ENCODE measurements around the gene CARS2.
A peak's percentile ranks its signal among the peaks of the same experiment; 100 is the strongest.

The CARS2 gene

GRCh38 chr13:110715395-110716246 lies 9.7 kb upstream of the CARS2 start:
- H3K9me3 ChIP-seq (ENCODE audit: insufficient read depth, low read length), result no peaks in the 10 kb centered on the region
- peaks cover 5% of the 10 kb centered on the region; the same call in 1 of the 2 replicates for H3K36me3 ChIP-seq (ENCODE audit: low read length)
- H4K20me1 ChIP-seq (ENCODE audit: low read depth, low read length), result peaks cover 25% of the 10 kb centered on the region
- H3K4me2 ChIP-seq (ENCODE audit: low read depth, low read length, poor library complexity, severe bottlenecking), result peak overlapping the region; percentile 97
- H3K27me3 ChIP-seq (ENCODE audit: low read length), result no peaks in the 10 kb centered on the region
- peak overlapping the region; percentile 99 for H3K9ac ChIP-seq (ENCODE audit: low read length)
- H3F3A ChIP-seq (ENCODE audit: insufficient read depth), result peaks cover 10% of the 10 kb centered on the region
- H3K27ac ChIP-seq (ENCODE audit: low read depth, low read length), result peak overlapping the region; percentile 90; the same call in 1 of the 2 replicates
- H3K79me2 ChIP-seq (ENCODE audit: insufficient read depth, low read length), result peaks cover 60% of the 10 kb centered on the region
- peak overlapping the region; percentile 92 for H3K4me3 ChIP-seq (ENCODE audit: insufficient read depth, low read length, poor library complexity, severe bottlenecking)
- H3K9me2 ChIP-seq (replicated peaks; ENCODE audit: insufficient read depth, low read length), result no peaks in the 10 kb centered on the region
- TF ChIP-seq CTCF (IDR thresholded peaks at IDR 0.05; ENCODE audit: insufficient read depth, low read length, poor library complexity, severe bottlenecking) (no peak), EZH2phosphoT487 (conservative IDR thresholded peaks at IDR 0.05; ENCODE audit: low read length) (no peak)
- H2AFZ ChIP-seq (ENCODE audit: low read depth, low read length, severe bottlenecking), result no peak overlapping the region

GRCh38 chr13:110714797-110715394 lies 9.0 kb upstream of the CARS2 start:
- H3K27me3 ChIP-seq (ENCODE audit: low read length), result no peaks in the 10 kb centered on the region
- H3K4me2 ChIP-seq (ENCODE audit: low read depth, low read length, poor library complexity, severe bottlenecking), result peak overlapping the region; percentile 76
- no peaks in the 10 kb centered on the region for H3K9me2 ChIP-seq (replicated peaks; ENCODE audit: insufficient read depth, low read length)
- peak overlapping the region; percentile 98 for H3K4me3 ChIP-seq (ENCODE audit: insufficient read depth, low read length, poor library complexity, severe bottlenecking)
- H2AFZ ChIP-seq (ENCODE audit: low read depth, low read length, severe bottlenecking), result peak overlapping the region; percentile 29
- peaks cover 10% of the 10 kb centered on the region for H3F3A ChIP-seq (ENCODE audit: insufficient read depth)
- H3K79me2 ChIP-seq (ENCODE audit: insufficient read depth, low read length), result peaks cover 53% of the 10 kb centered on the region
- H4K20me1 ChIP-seq (ENCODE audit: low read depth, low read length), result peaks cover 20% of the 10 kb centered on the region
- TF ChIP-seq CTCF (IDR thresholded peaks at IDR 0.05; ENCODE audit: insufficient read depth, low read length, poor library complexity, severe bottlenecking) (no peak), EZH2phosphoT487 (conservative IDR thresholded peaks at IDR 0.05; ENCODE audit: low read length) (no peak)
- H3K27ac ChIP-seq (ENCODE audit: low read depth, low read length), result peak overlapping the region; percentile 90
- H3K9ac ChIP-seq (ENCODE audit: low read length), result peak overlapping the region; percentile 99
- H3K36me3 ChIP-seq (ENCODE audit: low read length), result no peaks in the 10 kb centered on the region
- H3K9me3 ChIP-seq (ENCODE audit: insufficient read depth, low read length), result no peaks in the 10 kb centered on the region

GRCh38 chr13:110713981-110714796 lies 8.3 kb upstream of the CARS2 start:
- TF ChIP-seq EZH2phosphoT487 (conservative IDR thresholded peaks at IDR 0.05; ENCODE audit: low read length) (no peak), CTCF (IDR thresholded peaks at IDR 0.05; ENCODE audit: insufficient read depth, low read length, poor library complexity, severe bottlenecking) (no peak)
- Histone ChIP-seq H3K4me3 (ENCODE audit: insufficient read depth, low read length, poor library complexity, severe bottlenecking) (peak overlapping the region; percentile 98), H3K9me3 (ENCODE audit: insufficient read depth, low read length) (no peaks in the 10 kb centered on the region), H2AFZ (ENCODE audit: low read depth, low read length, severe bottlenecking) (peak overlapping the region; percentile 70), H3K9ac (ENCODE audit: low read length) (peak overlapping the region; percentile 99), H3K27me3 (ENCODE audit: low read length) (no peaks in the 10 kb centered on the region), H3K36me3 (ENCODE audit: low read length) (no peaks in the 10 kb centered on the region), H3K27ac (ENCODE audit: low read depth, low read length) (peak overlapping the region; percentile 90), H3K4me2 (ENCODE audit: low read depth, low read length, poor library complexity, severe bottlenecking) (peak overlapping the region; percentile 76), H3K9me2 (replicated peaks; ENCODE audit: insufficient read depth, low read length) (no peaks in the 10 kb centered on the region), H3F3A (ENCODE audit: insufficient read depth) (peaks cover 10% of the 10 kb centered on the region), H3K79me2 (ENCODE audit: insufficient read depth, low read length) (peaks cover 46% of the 10 kb centered on the region), H4K20me1 (ENCODE audit: low read depth, low read length) (peaks cover 20% of the 10 kb centered on the region)
